PC-9 (cell line): Measurements from ENCODE around the gene FIGNL2.

Experiments
- EZH2 ChIP-seq: fragments of 200-600 bp; sonication (generic); IDR thresholded peaks from 2 replicates; pipeline ENCODE4 v1.8.0; 2017; ENCODE audit warnings: antibody characterized with exemption, low read depth
- TF ChIP-seq, protein P1 (sequence below): fragments of 200-600 bp; sonication (generic); conservative IDR thresholded peaks from 2 replicates; pipeline ENCODE4 v1.6.1; 2017; ENCODE audit warnings: mixed run types, antibody characterized with exemption, mild to moderate bottlenecking, moderate library complexity

DNA sequence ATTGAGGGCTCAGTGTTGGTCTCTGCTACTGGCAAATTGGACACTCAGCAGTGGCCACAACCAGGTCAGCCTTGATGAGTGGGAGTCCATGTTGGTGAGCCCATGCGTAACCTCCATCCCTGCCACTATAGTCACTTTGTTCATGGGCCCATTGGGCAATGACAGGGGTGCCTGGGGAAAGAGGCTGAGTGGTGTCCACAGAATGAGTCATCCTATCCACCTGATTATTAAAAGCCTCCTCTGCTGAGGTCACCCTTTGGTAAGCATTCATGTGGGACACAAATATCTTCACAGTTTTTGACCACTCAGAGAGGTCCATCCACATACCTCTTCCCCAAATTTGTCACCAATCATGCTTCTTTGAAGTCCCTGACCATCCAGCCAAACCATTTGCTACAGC is 50.0 kb downstream of the FIGNL2 start:
- TF ChIP-seq, protein P1, sequence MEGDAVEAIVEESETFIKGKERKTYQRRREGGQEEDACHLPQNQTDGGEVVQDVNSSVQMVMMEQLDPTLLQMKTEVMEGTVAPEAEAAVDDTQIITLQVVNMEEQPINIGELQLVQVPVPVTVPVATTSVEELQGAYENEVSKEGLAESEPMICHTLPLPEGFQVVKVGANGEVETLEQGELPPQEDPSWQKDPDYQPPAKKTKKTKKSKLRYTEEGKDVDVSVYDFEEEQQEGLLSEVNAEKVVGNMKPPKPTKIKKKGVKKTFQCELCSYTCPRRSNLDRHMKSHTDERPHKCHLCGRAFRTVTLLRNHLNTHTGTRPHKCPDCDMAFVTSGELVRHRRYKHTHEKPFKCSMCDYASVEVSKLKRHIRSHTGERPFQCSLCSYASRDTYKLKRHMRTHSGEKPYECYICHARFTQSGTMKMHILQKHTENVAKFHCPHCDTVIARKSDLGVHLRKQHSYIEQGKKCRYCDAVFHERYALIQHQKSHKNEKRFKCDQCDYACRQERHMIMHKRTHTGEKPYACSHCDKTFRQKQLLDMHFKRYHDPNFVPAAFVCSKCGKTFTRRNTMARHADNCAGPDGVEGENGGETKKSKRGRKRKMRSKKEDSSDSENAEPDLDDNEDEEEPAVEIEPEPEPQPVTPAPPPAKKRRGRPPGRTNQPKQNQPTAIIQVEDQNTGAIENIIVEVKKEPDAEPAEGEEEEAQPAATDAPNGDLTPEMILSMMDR, result no peak
- no peak for TF ChIP-seq EZH2
